OCI-LY3 (cell line): ENCODE data around the gene CD300LG.

Experiments
- H2AFZ ChIP-seq: fragments of 200-600, 300-600 bp; shearing (Covaris generic); 2 replicates; pipeline ENCODE4 v1.6.0; 2014; ENCODE audit warnings: antibody characterized with exemption, low read depth, low read length
- H3K27ac ChIP-seq: fragments of 200-600, 300-600 bp; sonication (generic); 2 replicates; pipeline ENCODE4 v1.5.1; 2014; ENCODE audit warnings: mild to moderate bottlenecking, low read length, moderate library complexity, mixed read lengths
- H3K27me3 ChIP-seq: fragments of 200-600, 300-600 bp; sonication (generic); 2 replicates; pipeline ENCODE4 v1.6.1; 2014; ENCODE audit warnings: low read depth, low read length, mixed read lengths
- H3K36me3 ChIP-seq: fragments of 200-600, 300-600 bp; sonication (generic); replicated peaks from 2 replicates; pipeline ENCODE3; 2014; ENCODE audit warnings: low read depth, low read length, mixed read lengths
- H3K4me1 ChIP-seq: fragments of 300-600, 200-600 bp; sonication (generic); 2 replicates; pipeline ENCODE4 v1.6.1; 2014; ENCODE audit warnings: low read length, mixed read lengths
- H3K4me2 ChIP-seq: fragments of 200-600, 300-600 bp; sonication (generic); 2 replicates; pipeline ENCODE4 v1.6.1; 2014; ENCODE audit warnings: low read length, mixed read lengths
- H3K4me3 ChIP-seq: fragments of 300-600, 200-600 bp; sonication (generic); 2 replicates; pipeline ENCODE4 v1.5.1; 2014; ENCODE audit warnings: antibody characterized with exemption, mild to moderate bottlenecking, low read length, moderate library complexity
- H3K79me2 ChIP-seq: fragments of 300-600, 200-600 bp; shearing (Covaris generic); 2 replicates; pipeline ENCODE4 v1.6.1; 2014; ENCODE audit warnings: mild to moderate bottlenecking, low read length, mixed read lengths
- H3K9ac ChIP-seq: fragments of 300-600, 200-600 bp; shearing (Covaris generic); 2 replicates; pipeline ENCODE4 v1.6.0; 2014; ENCODE audit warnings: mild to moderate bottlenecking, low read length, moderate library complexity
- H3K9me3 ChIP-seq: fragments of 200-600, 300-600 bp; shearing (Covaris generic); 2 replicates; pipeline ENCODE4 v1.6.1; 2014; ENCODE audit warnings: low read length, mixed read lengths; ENCODE audit not compliant: insufficient read depth
- H4K20me1 ChIP-seq: fragments of 200-600, 300-600 bp; sonication (generic); 2 replicates; pipeline ENCODE4 v1.6.1; 2016; ENCODE audit warnings: low read length, mixed read lengths; ENCODE audit not compliant: insufficient read depth
- CTCF ChIP-seq: fragments of 200-600, 300-600 bp; sonication (generic); IDR thresholded peaks from 2 replicates; pipeline ENCODE4 v1.5.1; 2014; ENCODE audit warnings: antibody characterized with exemption, low read length, low read depth
- EZH2phosphoT487 ChIP-seq: fragments of 200-600 bp; shearing (Covaris generic); IDR thresholded peaks from 2 replicates; pipeline ENCODE4 v1.6.1; 2018; ENCODE audit warnings: antibody characterized with exemption, mixed run types, low read depth

Gene CD300LG

GRCh38 chr17:43873815-43874214 lies 26.8 kb downstream of the CD300LG start:
- Histone ChIP-seq H3K4me1 (no peaks in the 10 kb centered on the region), H3K27me3 (peaks cover 22% of the 10 kb centered on the region), H3K4me3 (no peak overlapping the region), H3K27ac (no peak overlapping the region), H3K79me2 (no peaks in the 10 kb centered on the region), H3K4me2 (no peak overlapping the region), H3K9me3 (no peaks in the 10 kb centered on the region), H3K36me3 (no peaks in the 10 kb centered on the region), H3K9ac (no peak overlapping the region), H4K20me1 (no peaks in the 10 kb centered on the region), H2AFZ (no peak overlapping the region)
- TF ChIP-seq CTCF, result no peak
- no peak for TF ChIP-seq EZH2phosphoT487

GRCh38 chr17:43874293-43874692 lies 27.3 kb downstream of the CD300LG start:
- H3K36me3 ChIP-seq, result no peaks in the 10 kb centered on the region
- TF ChIP-seq EZH2phosphoT487 (no peak), CTCF (no peak)
- H3K79me2 ChIP-seq, result no peaks in the 10 kb centered on the region
- no peak overlapping the region for H2AFZ ChIP-seq
- H3K27ac ChIP-seq, result no peak overlapping the region
- no peaks in the 10 kb centered on the region for H3K4me1 ChIP-seq
- H3K27me3 ChIP-seq, result peaks cover 24% of the 10 kb centered on the region
- no peak overlapping the region for H3K4me2 ChIP-seq
- H3K9me3 ChIP-seq, result no peaks in the 10 kb centered on the region
- H4K20me1 ChIP-seq, result no peaks in the 10 kb centered on the region
- no peak overlapping the region for H3K4me3 ChIP-seq
- H3K9ac ChIP-seq, result no peak overlapping the region

- H3K79me2 ChIP-seq, result no peaks in the 10 kb centered on the region
- no peak overlapping the region for H2AFZ ChIP-seq
- H3K27ac ChIP-seq, result no peak overlapping the region
- H3K9ac ChIP-seq, result no peak overlapping the region
- TF ChIP-seq EZH2phosphoT487, result no peak
- no peak for TF ChIP-seq CTCF
- no peaks in the 10 kb centered on the region for H4K20me1 ChIP-seq
- peaks cover 19% of the 10 kb centered on the region for H3K27me3 ChIP-seq
- no peaks in the 10 kb centered on the region for H3K4me1 ChIP-seq
- H3K4me3 ChIP-seq, result no peak overlapping the region
- no peak overlapping the region for H3K4me2 ChIP-seq
- H3K9me3 ChIP-seq, result no peaks in the 10 kb centered on the region
- H3K36me3 ChIP-seq, result no peaks in the 10 kb centered on the region
These were observed 28.6 kb downstream of the CD300LG start for GRCh38 chr17:43875476-43876147.

- Histone ChIP-seq H3K9ac (no peak overlapping the region), H3K27me3 (peaks cover 19% of the 10 kb centered on the region), H3K4me2 (no peak overlapping the region), H3K4me1 (no peaks in the 10 kb centered on the region), H3K79me2 (no peaks in the 10 kb centered on the region), H4K20me1 (no peaks in the 10 kb centered on the region), H2AFZ (no peak overlapping the region), H3K9me3 (no peaks in the 10 kb centered on the region), H3K36me3 (no peaks in the 10 kb centered on the region), H3K27ac (no peak overlapping the region), H3K4me3 (no peak overlapping the region)
- TF ChIP-seq EZH2phosphoT487 (no peak), CTCF (no peak)
These were observed 30.1 kb downstream of the CD300LG start for GRCh38 chr17:43877031-43877430.
